ENCODE data around the gene ZNF48. TPM values are rescaled to one million over a fixed set of nuclear protein-coding genes. Genes with fewer than 3 reads are reported as not detected.

ZNF48 gene
- total RNA-seq, 1 donor from 2014 or later = 11.8 TPM

- Mint-ChIP-seq H3K27me3 (ENCODE audit: low read depth) (no peaks in the 10 kb centered on the region), H3K27ac (ENCODE audit: unreplicated experiment) (peak overlapping the region; percentile 75), H3K36me3 (ENCODE audit: low read depth) (peaks cover 14% of the 10 kb centered on the region), H3K4me3 (ENCODE audit: unreplicated experiment) (peak overlapping the region; percentile 75), H3K4me1 (ENCODE audit: low read depth) (peaks cover 29% of the 10 kb centered on the region), H3K9me3 (ENCODE audit: low read depth) (peaks cover 4% of the 10 kb centered on the region)
- TF ChIP-seq CTCF (IDR thresholded peaks at IDR 0.05) = no peak
- no peak for DNase-seq (ENCODE audit: low spot score)
These were observed 49.9 kb downstream of the ZNF48 start for GRCh38 chr16:30445149-30445407.

GRCh38 chr16:30445408-30446202, 50.4 kb downstream of the ZNF48 start, which contains the start of gene SEPHS2:
Gene SEPHS2, minus strand, starts transcription at chr16:30445874. Its CDS starts 147 bp downstream, at chr16:30445727.
- Mint-ChIP-seq H3K4me1 (ENCODE audit: low read depth) (peaks cover 29% of the 10 kb centered on the region), H3K27me3 (ENCODE audit: low read depth) (no peaks in the 10 kb centered on the region)

DNA sequence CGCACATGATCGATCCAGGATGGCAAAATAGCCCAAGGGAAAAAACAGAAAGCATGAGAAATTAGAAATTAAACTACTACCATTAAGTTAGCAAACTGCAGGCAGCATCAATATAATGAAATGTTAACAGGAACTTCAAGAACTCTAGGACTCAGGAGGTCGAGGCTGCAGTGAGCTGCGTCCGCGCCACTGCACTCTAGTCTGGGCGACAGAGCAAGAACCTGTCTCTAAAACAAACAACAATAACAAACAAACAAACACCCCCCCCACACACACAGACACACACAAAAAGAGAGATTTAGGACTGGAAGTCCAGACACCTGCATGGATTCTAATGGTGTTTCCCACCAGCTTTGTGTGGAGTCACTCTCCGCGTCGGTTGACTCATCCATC, 51.0 kb downstream of the ZNF48 start:
- peak overlapping the region; percentile 75 for H3K4me3 Mint-ChIP-seq (ENCODE audit: unreplicated experiment)

More at GRCh38 chr16:30445408-30446202, 50.4 kb downstream of the ZNF48 start, which contains the start of gene SEPHS2:
- TF ChIP-seq CTCF (IDR thresholded peaks at IDR 0.05) = peak; percentile 81
- Mint-ChIP-seq H3K9me3 (ENCODE audit: low read depth) (peaks cover 4% of the 10 kb centered on the region), H3K4me3 (ENCODE audit: unreplicated experiment) (peak within 1 kb of the TSS; percentile 75), H3K36me3 (ENCODE audit: low read depth) (peaks cover 14% of the 10 kb centered on the region), H3K27ac (ENCODE audit: unreplicated experiment) (peak within 1 kb of the TSS; percentile 97)
- DNase-seq (ENCODE audit: low spot score) = peak; percentile 95

DNA sequence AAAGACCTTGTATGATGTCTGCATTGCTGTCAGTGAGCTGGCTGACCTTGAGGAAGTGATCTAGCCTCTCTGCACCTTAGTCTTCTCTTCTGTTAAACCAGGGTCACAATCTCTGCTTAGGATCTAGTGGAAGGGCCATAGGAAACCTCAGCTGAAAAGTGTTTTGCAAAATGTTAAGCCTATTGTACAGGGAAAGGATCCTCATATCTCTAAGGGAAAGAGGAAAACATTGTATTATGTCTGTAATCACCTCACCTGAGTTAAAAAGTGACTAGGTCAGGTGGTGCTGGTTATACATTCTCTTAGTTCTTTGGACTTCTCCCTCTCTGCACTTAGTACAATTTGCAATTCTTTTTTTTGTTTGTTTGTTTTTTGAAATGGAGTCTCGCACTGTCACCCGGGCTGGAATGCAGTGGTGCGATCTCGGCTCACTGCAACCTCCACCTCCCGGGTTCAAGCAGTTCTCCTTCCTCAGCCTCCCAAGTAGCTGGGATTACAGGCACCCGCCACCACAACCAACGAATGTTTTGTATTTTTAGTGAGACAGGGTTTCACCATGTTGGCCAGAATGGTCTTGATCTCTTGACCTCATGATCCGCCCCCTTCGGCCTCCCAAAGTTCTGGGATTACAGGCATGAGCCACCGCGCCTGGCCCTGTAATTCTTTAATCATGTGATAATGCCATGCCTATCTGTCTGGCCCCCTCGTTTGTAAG, 52.4 kb downstream of the ZNF48 start:
- DNase-seq (ENCODE audit: low spot score) = no peak
- no peak for TF ChIP-seq CTCF (IDR thresholded peaks at IDR 0.05)
- Mint-ChIP-seq H3K27me3 (ENCODE audit: low read depth) (no peaks in the 10 kb centered on the region), H3K9me3 (ENCODE audit: low read depth) (peaks cover 4% of the 10 kb centered on the region), H3K4me3 (ENCODE audit: unreplicated experiment) (no peak overlapping the region), H3K27ac (ENCODE audit: unreplicated experiment) (no peak overlapping the region), H3K36me3 (ENCODE audit: low read depth) (peaks cover 14% of the 10 kb centered on the region), H3K4me1 (ENCODE audit: low read depth) (peaks cover 29% of the 10 kb centered on the region)

More for the DNA sequence above, 51.0 kb downstream of the ZNF48 start:
- H3K9me3 Mint-ChIP-seq (ENCODE audit: low read depth) = peaks cover 4% of the 10 kb centered on the region
- no peak for DNase-seq (ENCODE audit: low spot score)
- no peaks in the 10 kb centered on the region for H3K27me3 Mint-ChIP-seq (ENCODE audit: low read depth)
- H3K36me3 Mint-ChIP-seq (ENCODE audit: low read depth) = peaks cover 14% of the 10 kb centered on the region
- TF ChIP-seq CTCF (IDR thresholded peaks at IDR 0.05) = no peak
- peak overlapping the region; percentile 97 for H3K27ac Mint-ChIP-seq (ENCODE audit: unreplicated experiment)
- H3K4me1 Mint-ChIP-seq (ENCODE audit: low read depth) = peaks cover 29% of the 10 kb centered on the region

GRCh38 chr16:30449116-30449435, 53.9 kb downstream of the ZNF48 start:
- H3K27ac Mint-ChIP-seq (ENCODE audit: unreplicated experiment) = no peak overlapping the region
- peaks cover 4% of the 10 kb centered on the region for H3K9me3 Mint-ChIP-seq (ENCODE audit: low read depth)
- peaks cover 4% of the 10 kb centered on the region for H3K36me3 Mint-ChIP-seq (ENCODE audit: low read depth)
- no peak for DNase-seq (ENCODE audit: low spot score)
- no peak for TF ChIP-seq CTCF (IDR thresholded peaks at IDR 0.05)
- no peak overlapping the region for H3K4me3 Mint-ChIP-seq (ENCODE audit: unreplicated experiment)
- peaks cover 17% of the 10 kb centered on the region for H3K4me1 Mint-ChIP-seq (ENCODE audit: low read depth)
- H3K27me3 Mint-ChIP-seq (ENCODE audit: low read depth) = no peaks in the 10 kb centered on the region

Other genes with a start within 250 kb of the ZNF48 start
- gene CORO1A, start 211.8 kb upstream of the ZNF48 start, total RNA-seq = 2.2 to 3.0 TPM (median 2.9 TPM) in 3 replicates
- gene BOLA2B, start 201.8 kb upstream of the ZNF48 start, total RNA-seq = 86.5 to 101 TPM (median 97.5 TPM) in 3 replicates
- 16.1 to 44.4 TPM (median 36.9 TPM) in 3 replicates for gene SLX1A, start 201.5 kb upstream of the ZNF48 start, total RNA-seq
- 14.1 to 16.6 TPM (median 14.7 TPM) in 3 replicates for gene SULT1A3, start 196.2 kb upstream of the ZNF48 start, total RNA-seq
- gene NPIPB13, start 146.9 kb upstream of the ZNF48 start, total RNA-seq = 5.6 to 9.9 TPM (median 9.8 TPM) in 3 replicates
- 53.2 to 61.0 TPM (median 55.8 TPM) in 3 replicates for gene CD2BP2, start 40.1 kb upstream of the ZNF48 start, total RNA-seq
- gene TBC1D10B, start 24.9 kb upstream of the ZNF48 start, total RNA-seq = 43.3 to 48.6 TPM (median 44.2 TPM) in 3 replicates
- 0.82 to 2.2 TPM (median 1.4 TPM) in 3 replicates for gene MYL11, start 20.6 kb upstream of the ZNF48 start, total RNA-seq
- gene SEPTIN1, start 12.9 kb upstream of the ZNF48 start, total RNA-seq = 0.85 to 1.7 TPM (median 1.3 TPM) in 3 replicates
- 10.2 to 16.3 TPM (median 10.8 TPM) in 3 replicates for gene ZNF771, start 12.2 kb downstream of the ZNF48 start, total RNA-seq
- 25.5 to 33.8 TPM (median 26.4 TPM) in 3 replicates for gene DCTPP1, start 34.6 kb downstream of the ZNF48 start, total RNA-seq
- 37.4 to 54.3 TPM (median 53.8 TPM) in 3 replicates for gene SEPHS2, start 50.5 kb downstream of the ZNF48 start, total RNA-seq
- not detected in 3 replicates for gene ITGAL, start 77.3 kb downstream of the ZNF48 start, total RNA-seq
- gene ZNF768, start 131.1 kb downstream of the ZNF48 start, total RNA-seq = 27.6 to 30.0 TPM (median 28.6 TPM) in 3 replicates
- gene ZNF747, start 139.4 kb downstream of the ZNF48 start, total RNA-seq = 3.5 to 6.7 TPM (median 6.7 TPM) in 3 replicates
- 8.3 to 11.1 TPM (median 8.6 TPM) in 3 replicates for gene ZNF764, start 163.0 kb downstream of the ZNF48 start, total RNA-seq
- gene ZNF688, start 176.3 kb downstream of the ZNF48 start, total RNA-seq = 11.7 to 15.0 TPM (median 13.7 TPM) in 3 replicates
- 17.0 to 20.2 TPM (median 17.7 TPM) in 3 replicates for gene ZNF785, start 190.3 kb downstream of the ZNF48 start, total RNA-seq
- gene ZNF689, start 215.0 kb downstream of the ZNF48 start, total RNA-seq = 5.9 to 8.5 TPM (median 7.1 TPM) in 3 replicates

Measured in chondrocyte (in vitro differentiated cells).